CD14-positive monocyte (primary cell): Measurements from ENCODE around the gene ANKRD34C. TPM values are rescaled to one million over a fixed set of nuclear protein-coding genes. Genes with fewer than 3 reads are reported as not detected.

Experiments used
- DNase-seq, 3 donors: peaks; one replicate each; pipeline ENCODE4 v3.0.0-alpha.2; 2011 to 2022
- H2AFZ ChIP-seq: 2 replicates; pipeline ENCODE4 v1.6.0; 2012; ENCODE audit warnings: mild to moderate bottlenecking, low read depth, low read length, inconsistent platforms; ENCODE audit not compliant: insufficient read depth, poor library complexity, severe bottlenecking
- H3K27ac ChIP-seq, 2 donors: 1 replicate in 1 of 2; 2 replicates in 1 of 2; pipeline ENCODE4 v1.5.1; 2012 to 2013; ENCODE audit warnings: low read length in 2 of 2, control low read depth in 1 of 2, inconsistent platforms in 1 of 2, low read depth in 1 of 2, mild to moderate bottlenecking in 1 of 2
- H3K27me3 ChIP-seq, 2 donors: one replicate each; pipeline versions ENCODE4 v1.6.0 to v1.6.1; 2011 to 2013; ENCODE audit warnings: low read length in 2 of 2; ENCODE audit not compliant: control insufficient read depth in 2 of 2, insufficient read depth in 2 of 2
- H3K36me3 ChIP-seq, 2 donors: replicated peaks in 1 of 2; 1 replicate in 1 of 2; 2 replicates in 1 of 2; pipeline versions ENCODE4 v1.5.1 to v1.6.1; 2012 to 2013; ENCODE audit warnings: low read length in 2 of 2, control low read depth in 1 of 2, inconsistent platforms in 1 of 2, mild to moderate bottlenecking in 1 of 2; ENCODE audit not compliant: insufficient read depth in 2 of 2, control insufficient read depth in 1 of 2
- H3K4me1 ChIP-seq, 2 donors: 1 replicate in 1 of 2; 2 replicates in 1 of 2; pipeline versions ENCODE4 v1.5.1 to v1.6.1; 2012 to 2013; ENCODE audit warnings: low read length in 2 of 2, control low read depth in 1 of 2, inconsistent platforms in 1 of 2, mild to moderate bottlenecking in 1 of 2, moderate library complexity in 1 of 2; ENCODE audit not compliant: insufficient read depth in 2 of 2, control insufficient read depth in 1 of 2
- H3K4me2 ChIP-seq: replicated peaks from 2 replicates; pipeline ENCODE3; 2012; ENCODE audit warnings: low read length, moderate library complexity, mild to moderate bottlenecking; ENCODE audit not compliant: poor library complexity, severe bottlenecking; ENCODE audit errors: extremely low read depth
- H3K4me3 ChIP-seq, 3 experiments: fragments of 200-600 bp in 1 of 3; sonication (generic) in 1 of 3; replicated peaks in 1 of 3; 1 replicate in 2 of 3; 2 replicates in 1 of 3; pipeline ENCODE4 v1.5.1; 2011 to 2013; ENCODE audit warnings: low read length in 3 of 3, mild to moderate bottlenecking in 3 of 3, control low read depth in 2 of 3, low read depth in 2 of 3, inconsistent platforms in 1 of 3, moderate library complexity in 1 of 3
- H3K79me2 ChIP-seq: 2 replicates; pipeline ENCODE4 v1.6.0; 2012; ENCODE audit warnings: mild to moderate bottlenecking, control low read depth, inconsistent platforms, low read length, moderate library complexity; ENCODE audit not compliant: insufficient read depth
- H3K9ac ChIP-seq: 2 replicates; pipeline ENCODE4 v1.6.0; 2017; ENCODE audit warnings: low read length, mild to moderate bottlenecking; ENCODE audit not compliant: insufficient read depth, poor library complexity, severe bottlenecking
- H3K9me3 ChIP-seq, 2 donors: replicated peaks in 1 of 2; 1 replicate in 1 of 2; 2 replicates in 1 of 2; pipeline versions ENCODE4 v1.5.1 to v1.6.1; 2012 to 2013; ENCODE audit warnings: low read length in 2 of 2, control low read depth in 1 of 2; ENCODE audit not compliant: control insufficient read depth in 1 of 2, insufficient read depth in 1 of 2
- H4K20me1 ChIP-seq: 2 replicates; pipeline ENCODE4 v1.6.0; 2012; ENCODE audit warnings: mild to moderate bottlenecking, low read length, control low read depth, moderate library complexity; ENCODE audit not compliant: insufficient read depth
- H3K27ac Mint-ChIP-seq, 7 donors: one replicate each; pipeline ENCODE4 v1.8.0; 2020; ENCODE audit warnings: mild to moderate bottlenecking in 7 of 7, mixed read lengths in 7 of 7, moderate library complexity in 6 of 7, inconsistent platforms in 2 of 7
- H3K27me3 Mint-ChIP-seq, 3 donors: one replicate each; pipeline ENCODE4 v1.8.0; 2021 to 2022; ENCODE audit warnings: low read depth in 3 of 3, mild to moderate bottlenecking in 3 of 3, mixed read lengths in 3 of 3, moderate library complexity in 3 of 3, inconsistent platforms in 1 of 3
- H3K36me3 Mint-ChIP-seq, 2 donors: one replicate each; pipeline ENCODE4 v1.8.0; 2020; ENCODE audit warnings: mixed read lengths in 2 of 2, inconsistent platforms in 1 of 2, mild to moderate bottlenecking in 1 of 2
- H3K4me1 Mint-ChIP-seq: one replicate; pipeline ENCODE4 v1.8.0; 2020; ENCODE audit warnings: mild to moderate bottlenecking, mixed read lengths
- H3K4me3 Mint-ChIP-seq, 2 donors: one replicate each; pipeline ENCODE4 v1.8.0; 2020; ENCODE audit warnings: mild to moderate bottlenecking in 2 of 2, mixed read lengths in 2 of 2, moderate library complexity in 1 of 2
- H3K9me3 Mint-ChIP-seq, 7 donors: one replicate each; pipeline ENCODE4 v1.8.0; 2020 to 2022; ENCODE audit warnings: mixed read lengths in 7 of 7, mild to moderate bottlenecking in 6 of 7, moderate library complexity in 6 of 7, inconsistent platforms in 2 of 7
- WGBS: methylation state at CpG from one replicate; pipeline ENCODE4 v1.1.5; 2013; ENCODE audit warnings: missing lambda C conversion rate; ENCODE audit not compliant: insufficient coverage; 5-methylcytosine and 5-hydroxymethylcytosine counted together
- intact Hi-C, 2 donors: fragments of 100-400 bp; cut with micrococcal nuclease; formaldehyde crosslinking; loops; one replicate each; pipeline versions ENCODE4 v1.15.0 to v1.15.1; 2023
- polyA plus RNA-seq, 3 donors: library from polyadenylated mRNA; depleted of rRNA in 1 of 3; unstranded in 2 of 3; stranded (reverse) in 1 of 3; fragments of 300-500 nt in 2 of 3; fragments of >200 nt in 1 of 3; fragmentation: Illumina TruSeq in 2 of 3; gene quantifications; 1 replicate in 2 of 3; 2 replicates in 1 of 3; pipeline ENCODE4 v1.2.3, GENCODE V29; 2012 to 2021
- TF ChIP-seq, protein P1 (sequence below): fragments of 200-600 bp; IDR thresholded peaks from one replicate; pipeline ENCODE4 v1.8.0; 2022; ENCODE audit warnings: antibody characterized with exemption, mild to moderate bottlenecking

The ANKRD34C gene
- polyA plus RNA-seq, 3 donors = not detected

DNA sequence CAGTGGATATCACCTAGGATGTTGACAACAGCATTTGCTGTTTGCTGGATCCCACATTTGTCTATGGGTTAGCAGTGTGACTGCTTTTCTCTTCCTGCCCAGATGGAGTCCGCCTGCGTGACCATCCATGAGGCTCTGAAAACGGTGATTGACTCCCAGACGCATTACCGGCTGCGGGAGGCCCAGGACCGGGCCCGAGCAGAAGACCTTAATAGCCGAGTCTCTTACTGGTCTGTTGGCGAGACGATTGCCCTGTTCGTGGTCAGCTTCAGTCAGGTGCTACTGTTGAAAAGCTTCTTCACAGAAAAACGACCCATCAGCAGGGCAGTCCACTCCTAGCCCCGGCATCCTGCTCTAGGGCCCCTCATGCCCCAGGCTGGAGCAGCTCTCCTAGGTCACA lies 39.4 kb downstream of the ANKRD34C start:
- no peak overlapping the region for H3K4me2 ChIP-seq
- H3K79me2 ChIP-seq = no peaks in the 10 kb centered on the region

DNA sequence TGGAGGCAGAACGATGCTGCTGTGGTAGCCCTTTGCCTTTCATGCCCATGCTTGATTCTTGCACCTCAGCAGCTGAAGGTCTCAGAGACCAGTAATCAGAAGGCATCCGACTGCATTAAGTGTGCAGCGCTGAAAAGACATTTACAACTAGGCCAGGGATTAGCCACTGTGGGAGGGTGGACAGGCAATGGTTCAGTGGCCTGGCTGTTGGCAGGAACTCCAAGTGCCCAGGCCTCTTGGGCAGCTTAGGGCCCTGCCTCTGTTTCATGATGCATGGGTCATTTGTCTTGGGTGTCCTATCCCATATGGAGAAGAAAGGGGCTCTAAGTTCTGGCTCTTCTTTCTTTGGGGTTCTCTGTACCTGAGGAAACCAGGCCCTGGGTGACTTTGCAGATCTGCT lies 39.8 kb downstream of the ANKRD34C start:
- WGBS = 100% methylated on average over 3 of the region's 3 CpGs

More for the DNA sequence above, 39.4 kb downstream of the ANKRD34C start:
- Histone ChIP-seq H4K20me1 (peaks cover 4% of the 10 kb centered on the region), H3K27ac (no peak overlapping the region), H3K9ac (no peak overlapping the region), H2AFZ (no peak overlapping the region), H3K4me1 (no peaks in the 10 kb centered on the region), H3K36me3 (peaks cover 63 to 89% of the 10 kb centered on the region in 2 donors), H3K27me3 (no peaks in the 10 kb centered on the region), H3K9me3 (no peaks in the 10 kb centered on the region), H3K4me3 (no peak overlapping the region)
- H3K27me3 Mint-ChIP-seq = no peaks in the 10 kb centered on the region
- 93% methylated on average over 14 of the region's 14 CpGs for WGBS
- no peak overlapping the region for H3K4me3 Mint-ChIP-seq
- peaks cover 0 to 4% (median 0%) of the 10 kb centered on the region in 7 donors for H3K9me3 Mint-ChIP-seq
- intact Hi-C loops = no loop called here
- H3K27ac Mint-ChIP-seq = no peak overlapping the region
- no peak for DNase-seq
- TF ChIP-seq, protein P1, sequence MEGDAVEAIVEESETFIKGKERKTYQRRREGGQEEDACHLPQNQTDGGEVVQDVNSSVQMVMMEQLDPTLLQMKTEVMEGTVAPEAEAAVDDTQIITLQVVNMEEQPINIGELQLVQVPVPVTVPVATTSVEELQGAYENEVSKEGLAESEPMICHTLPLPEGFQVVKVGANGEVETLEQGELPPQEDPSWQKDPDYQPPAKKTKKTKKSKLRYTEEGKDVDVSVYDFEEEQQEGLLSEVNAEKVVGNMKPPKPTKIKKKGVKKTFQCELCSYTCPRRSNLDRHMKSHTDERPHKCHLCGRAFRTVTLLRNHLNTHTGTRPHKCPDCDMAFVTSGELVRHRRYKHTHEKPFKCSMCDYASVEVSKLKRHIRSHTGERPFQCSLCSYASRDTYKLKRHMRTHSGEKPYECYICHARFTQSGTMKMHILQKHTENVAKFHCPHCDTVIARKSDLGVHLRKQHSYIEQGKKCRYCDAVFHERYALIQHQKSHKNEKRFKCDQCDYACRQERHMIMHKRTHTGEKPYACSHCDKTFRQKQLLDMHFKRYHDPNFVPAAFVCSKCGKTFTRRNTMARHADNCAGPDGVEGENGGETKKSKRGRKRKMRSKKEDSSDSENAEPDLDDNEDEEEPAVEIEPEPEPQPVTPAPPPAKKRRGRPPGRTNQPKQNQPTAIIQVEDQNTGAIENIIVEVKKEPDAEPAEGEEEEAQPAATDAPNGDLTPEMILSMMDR = no peak
- H3K4me1 Mint-ChIP-seq = no peaks in the 10 kb centered on the region
- peaks cover 76 to 84% of the 10 kb centered on the region in 2 donors for H3K36me3 Mint-ChIP-seq

More for the DNA sequence above, 39.8 kb downstream of the ANKRD34C start:
- no peak overlapping the region for H3K27ac ChIP-seq
- peaks cover 0 to 4% (median 0%) of the 10 kb centered on the region in 7 donors for H3K9me3 Mint-ChIP-seq
- no peak overlapping the region for H3K4me3 Mint-ChIP-seq
- TF ChIP-seq, protein P1 = no peak
- H3K27me3 ChIP-seq = no peaks in the 10 kb centered on the region
- no peak overlapping the region for H3K9ac ChIP-seq
- H3K36me3 ChIP-seq = peaks cover 59 to 89% of the 10 kb centered on the region in 2 donors
- DNase-seq = no peak
- no peak overlapping the region for H3K4me2 ChIP-seq
- H3K27me3 Mint-ChIP-seq = no peaks in the 10 kb centered on the region
- no peaks in the 10 kb centered on the region for H3K79me2 ChIP-seq
- peaks cover 4% of the 10 kb centered on the region for H4K20me1 ChIP-seq
- H3K4me3 ChIP-seq = no peak overlapping the region
- no peak overlapping the region for H2AFZ ChIP-seq
- H3K9me3 ChIP-seq = no peaks in the 10 kb centered on the region
- no peaks in the 10 kb centered on the region for H3K4me1 ChIP-seq
- intact Hi-C loops = no loop called here
- H3K27ac Mint-ChIP-seq = peak overlapping the region in 2 of 7 donors; percentile 20 to 66
- H3K4me1 Mint-ChIP-seq = no peaks in the 10 kb centered on the region
- peaks cover 76 to 84% of the 10 kb centered on the region in 2 donors for H3K36me3 Mint-ChIP-seq
